Stimulated activated naive B cell treated with anti-CD40 and anti-IgM and Interleukin-4, amounts not matched to agents 10 μg/mL and 1 μg/mL and 100 μg/mL, for 72 hours (primary cell): ENCODE data around the gene PPP4R3A.

Experiments
- ATAC-seq, 2 donors: fragments of 150-1000 bp; cut with Tn5 transposase; replicated peaks; 2 replicates each; pipeline ENCODE4 v1.10.0; 2021; ENCODE audit warnings: moderate library complexity in 1 of 2
- DNase-seq: peaks from one replicate; pipeline ENCODE4 v3.0.0; 2021
- H3K27ac Mint-ChIP-seq: one replicate; pipeline ENCODE4 v1.8.0; 2022; ENCODE audit warnings: mild to moderate bottlenecking, mixed read lengths
- H3K27me3 Mint-ChIP-seq, 2 donors: one replicate each; pipeline ENCODE4 v1.8.0; 2022; ENCODE audit warnings: mixed read lengths in 2 of 2
- H3K36me3 Mint-ChIP-seq, 2 donors: one replicate each; pipeline ENCODE4 v1.8.0; 2022; ENCODE audit warnings: mixed read lengths in 2 of 2, mild to moderate bottlenecking in 1 of 2
- H3K4me1 Mint-ChIP-seq, 2 donors: one replicate each; pipeline ENCODE4 v1.8.0; 2022; ENCODE audit warnings: mixed read lengths in 2 of 2, mild to moderate bottlenecking in 1 of 2
- H3K4me3 Mint-ChIP-seq, 2 donors: one replicate each; pipeline ENCODE4 v1.8.0; 2022; ENCODE audit warnings: mild to moderate bottlenecking in 2 of 2, mixed read lengths in 2 of 2, moderate library complexity in 1 of 2
- H3K9me3 Mint-ChIP-seq, 2 donors: one replicate each; pipeline ENCODE4 v1.8.0; 2022; ENCODE audit warnings: mixed read lengths in 2 of 2, mild to moderate bottlenecking in 1 of 2

Gene PPP4R3A

DNA sequence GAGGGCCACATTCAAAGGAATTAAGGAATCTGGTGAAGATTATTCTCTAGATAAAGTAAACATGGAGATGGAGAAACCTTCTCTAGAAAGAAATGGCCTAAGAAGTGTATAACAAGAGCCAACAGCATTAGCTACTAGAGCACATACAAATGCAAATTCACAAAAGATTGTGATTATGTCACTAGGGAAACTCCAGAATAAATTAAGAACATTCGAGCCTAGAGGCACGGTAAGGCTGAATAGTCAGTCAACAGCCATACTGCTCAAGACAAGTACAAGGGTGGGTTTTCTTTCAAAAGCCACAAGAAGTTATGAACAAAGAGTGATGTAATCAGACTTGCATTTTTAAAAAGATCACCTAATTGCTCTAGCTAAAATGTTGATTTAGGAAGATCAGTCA lies 25.4 kb downstream of the PPP4R3A start:
- H3K36me3 Mint-ChIP-seq = peaks cover 44 to 55% of the 10 kb centered on the region in 2 donors
- DNase-seq (no peak), ATAC-seq (peak in 1 of 2 donors; percentile 55)
- peak overlapping the region; percentile 72 for H3K27ac Mint-ChIP-seq
- H3K4me3 Mint-ChIP-seq = no peak overlapping the region
- peaks cover 12 to 38% of the 10 kb centered on the region in 2 donors for H3K4me1 Mint-ChIP-seq
- H3K9me3 Mint-ChIP-seq = no peaks in the 10 kb centered on the region
- H3K27me3 Mint-ChIP-seq = no peaks in the 10 kb centered on the region

DNA sequence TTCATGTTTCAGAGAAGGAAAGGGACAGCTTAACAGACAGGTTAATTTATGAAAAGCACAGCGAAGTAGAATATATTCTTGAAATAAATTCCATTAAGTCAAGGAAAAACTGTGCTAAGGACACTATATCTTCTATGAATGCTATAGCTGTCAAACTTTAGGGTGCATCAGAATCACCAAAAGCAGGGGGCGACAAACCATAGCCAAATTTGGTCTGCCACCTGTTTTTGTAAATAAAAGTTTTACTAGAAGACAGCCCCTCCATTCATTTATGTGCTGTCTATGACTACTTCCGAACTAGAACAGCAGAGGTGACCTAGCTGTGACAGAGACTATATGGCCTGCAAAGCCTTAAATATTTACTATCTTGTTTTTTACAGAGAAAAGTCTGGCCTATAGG lies 25.9 kb downstream of the PPP4R3A start:
- DNase-seq (no peak), ATAC-seq (no peak)
- H3K27me3 Mint-ChIP-seq = no peaks in the 10 kb centered on the region
- H3K9me3 Mint-ChIP-seq = no peaks in the 10 kb centered on the region
- H3K36me3 Mint-ChIP-seq = peaks cover 45 to 55% of the 10 kb centered on the region in 2 donors
- H3K4me1 Mint-ChIP-seq = peaks cover 14 to 34% of the 10 kb centered on the region in 2 donors
- H3K4me3 Mint-ChIP-seq = no peak overlapping the region
- H3K27ac Mint-ChIP-seq = no peak overlapping the region

DNA sequence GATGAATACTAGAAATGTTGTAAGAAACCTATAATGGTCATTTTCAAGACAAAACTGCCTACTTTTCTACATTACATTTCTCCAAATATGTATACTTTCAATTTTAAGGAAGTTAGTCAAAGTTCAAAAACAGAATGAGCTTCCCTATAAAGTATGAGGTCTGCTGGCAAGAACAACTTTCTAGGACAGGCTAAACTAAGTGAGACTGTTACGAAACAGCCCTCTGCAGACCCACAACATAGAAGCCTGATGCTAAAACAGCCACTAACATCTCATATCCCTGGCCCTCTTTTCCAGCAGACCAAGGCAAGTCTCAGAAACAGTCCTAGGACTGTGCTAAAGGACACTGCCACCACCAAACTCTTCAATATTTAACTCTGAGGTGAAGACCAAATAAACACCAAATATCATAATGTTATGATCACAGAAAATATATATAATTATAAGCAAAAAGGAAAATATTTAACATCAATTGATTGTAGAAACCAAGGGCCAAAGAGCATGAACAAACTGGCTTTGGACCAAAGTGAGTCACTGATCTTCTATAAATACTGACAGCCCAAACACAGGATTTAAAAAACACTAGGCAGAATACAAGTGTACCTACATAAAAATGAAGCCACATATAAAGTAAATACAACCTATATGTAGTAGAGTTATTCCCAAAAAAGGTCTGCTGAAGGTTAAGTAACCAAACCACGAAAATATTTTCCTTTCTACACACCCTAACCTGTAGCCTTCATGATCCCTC lies 27.7 kb downstream of the PPP4R3A start:
- H3K36me3 Mint-ChIP-seq = peaks cover 58 to 67% of the 10 kb centered on the region in 2 donors
- H3K27me3 Mint-ChIP-seq = no peaks in the 10 kb centered on the region
- no peak for DNase-seq
- no peak overlapping the region for H3K27ac Mint-ChIP-seq
- H3K9me3 Mint-ChIP-seq = no peaks in the 10 kb centered on the region
- no peak for ATAC-seq
- H3K4me1 Mint-ChIP-seq = peaks cover 26 to 47% of the 10 kb centered on the region in 2 donors
- no peak overlapping the region for H3K4me3 Mint-ChIP-seq

DNA sequence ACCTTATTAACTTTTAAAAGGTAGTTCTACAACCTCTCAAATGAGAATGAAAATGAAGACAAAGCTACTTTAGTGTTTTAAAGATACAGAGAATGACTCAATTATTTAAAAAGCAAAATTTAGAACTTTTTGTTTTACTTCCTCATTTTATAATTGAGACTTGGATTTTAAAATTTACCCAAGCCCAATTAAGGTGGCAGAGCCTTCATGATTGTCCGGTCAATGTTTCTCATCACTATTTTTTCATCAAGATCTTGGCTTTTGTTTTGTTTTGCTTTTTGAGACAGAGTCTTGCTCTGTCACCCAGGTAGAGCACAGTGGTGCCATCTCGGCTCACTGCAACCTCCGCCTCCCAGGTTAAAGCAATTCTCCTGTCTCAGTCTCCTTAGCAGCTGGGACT lies 32.7 kb downstream of the PPP4R3A start:
- Mint-ChIP-seq H3K27me3 (no peaks in the 10 kb centered on the region), H3K4me3 (peak overlapping the region; percentile 23 to 40), H3K27ac (peak overlapping the region; percentile 84), H3K36me3 (peaks cover 51 to 55% of the 10 kb centered on the region in 2 donors), H3K4me1 (peaks cover 21 to 27% of the 10 kb centered on the region in 2 donors), H3K9me3 (no peaks in the 10 kb centered on the region)
- ATAC-seq (peak in 1 of 2 donors; percentile 25), DNase-seq (no peak)

DNA sequence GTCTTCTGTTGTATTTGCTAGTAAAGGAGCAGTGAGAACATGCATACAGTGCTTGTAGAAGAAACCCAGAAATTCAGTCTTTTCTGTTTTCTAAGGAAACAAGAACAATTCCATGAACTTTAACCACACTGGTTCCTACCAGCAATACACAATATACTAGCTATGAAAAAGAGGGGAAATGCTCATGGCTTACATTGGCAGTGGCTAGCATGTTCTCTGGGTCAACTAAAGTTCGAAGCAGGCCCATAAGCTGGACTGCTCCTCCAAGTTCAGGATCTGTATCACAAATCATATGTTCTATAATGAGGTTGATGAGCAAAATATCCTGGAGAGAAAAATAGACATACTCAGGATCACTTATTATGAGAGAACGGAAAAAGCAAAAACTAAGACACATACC lies 37.1 kb downstream of the PPP4R3A start:
- no peak overlapping the region for H3K4me3 Mint-ChIP-seq
- no peaks in the 10 kb centered on the region for H3K9me3 Mint-ChIP-seq
- H3K4me1 Mint-ChIP-seq = peaks cover 8 to 12% of the 10 kb centered on the region in 2 donors
- peaks cover 36 to 46% of the 10 kb centered on the region in 2 donors for H3K36me3 Mint-ChIP-seq
- ATAC-seq (no peak), DNase-seq (no peak)
- H3K27me3 Mint-ChIP-seq = no peaks in the 10 kb centered on the region
- no peak overlapping the region for H3K27ac Mint-ChIP-seq

DNA sequence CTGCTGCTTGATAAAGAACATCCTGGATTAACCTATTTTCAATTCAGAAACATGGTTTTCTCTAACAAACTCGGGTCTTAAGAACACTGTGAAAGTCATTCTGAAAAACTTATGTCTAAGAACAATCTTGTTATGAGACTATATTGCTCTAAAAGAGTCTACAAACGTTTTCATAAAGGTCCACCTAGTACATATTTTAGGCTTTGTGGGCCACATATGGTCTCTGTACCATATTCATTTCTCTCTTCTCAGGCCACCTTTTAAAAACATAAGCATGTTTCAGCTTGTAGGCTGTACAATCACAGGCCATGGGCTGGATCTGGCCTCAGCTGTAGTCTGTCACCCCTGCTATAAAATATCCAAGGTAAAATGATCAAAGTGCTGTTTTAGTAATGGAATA lies 39.9 kb downstream of the PPP4R3A start:
- DNase-seq = no peak
- Mint-ChIP-seq H3K4me1 (peaks cover 4 to 6% of the 10 kb centered on the region in 2 donors), H3K9me3 (no peaks in the 10 kb centered on the region), H3K27me3 (no peaks in the 10 kb centered on the region), H3K4me3 (no peak overlapping the region), H3K36me3 (peaks cover 35 to 52% of the 10 kb centered on the region in 2 donors), H3K27ac (peak overlapping the region; percentile 14)
- no peak for ATAC-seq

DNA sequence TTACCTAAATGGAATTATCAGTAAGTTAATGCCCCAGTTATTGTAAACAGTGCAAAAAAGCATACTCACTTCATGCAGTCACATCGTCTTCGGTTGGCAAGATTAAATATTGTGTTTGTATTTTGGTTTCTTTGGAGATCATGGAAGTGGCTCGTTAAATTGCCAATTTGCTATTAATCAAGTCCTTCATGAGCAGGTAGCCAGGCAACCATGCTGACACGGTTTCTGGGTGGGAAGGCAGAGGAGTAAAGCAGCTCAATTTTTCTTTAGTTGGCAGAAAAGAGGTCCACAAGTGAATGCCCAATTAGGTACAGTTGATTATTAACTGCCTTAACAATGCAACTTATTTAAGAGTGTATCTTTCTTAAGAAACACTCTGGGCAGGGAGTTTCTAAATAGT lies 43.9 kb downstream of the PPP4R3A start:
- Mint-ChIP-seq H3K4me3 (no peak overlapping the region), H3K27me3 (no peaks in the 10 kb centered on the region), H3K36me3 (peaks cover 34 to 48% of the 10 kb centered on the region in 2 donors), H3K4me1 (peaks cover 10 to 20% of the 10 kb centered on the region in 2 donors), H3K9me3 (no peaks in the 10 kb centered on the region), H3K27ac (peak overlapping the region; percentile 16)
- ATAC-seq = no peak
- DNase-seq = no peak

DNA sequence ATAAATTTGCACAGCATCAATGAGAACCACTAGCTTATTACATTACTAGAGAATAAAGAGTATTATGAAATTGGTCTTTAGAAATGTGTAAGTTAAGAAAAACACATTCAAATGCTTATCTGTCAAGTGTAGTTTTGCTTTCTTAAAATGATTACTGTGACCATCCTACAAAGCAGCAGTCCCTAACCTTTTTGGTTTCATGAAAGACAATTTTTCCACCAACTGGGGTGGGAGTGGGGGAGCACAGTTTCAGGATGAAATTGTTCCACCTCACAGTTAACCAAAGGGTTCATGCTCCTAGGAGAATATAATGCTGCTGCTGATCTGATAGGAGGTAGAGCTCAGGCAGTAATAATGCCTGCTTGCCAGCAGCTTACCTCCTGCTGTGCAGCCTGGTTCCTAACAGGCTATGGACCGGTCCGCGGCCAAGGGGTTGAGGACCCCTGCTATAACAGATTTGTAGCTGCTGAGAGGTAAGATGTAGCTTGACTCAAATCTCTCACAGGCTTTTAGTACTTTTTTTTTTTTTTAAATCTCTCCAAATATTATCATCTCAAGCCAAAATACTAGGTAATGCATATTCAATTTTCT lies 45.4 kb downstream of the PPP4R3A start:
- no peak overlapping the region for H3K27ac Mint-ChIP-seq
- no peak overlapping the region for H3K4me3 Mint-ChIP-seq
- ATAC-seq = peak in 1 of 2 donors; percentile 14
- no peaks in the 10 kb centered on the region for H3K9me3 Mint-ChIP-seq
- peaks cover 34 to 49% of the 10 kb centered on the region in 2 donors for H3K36me3 Mint-ChIP-seq
- peaks cover 13 to 24% of the 10 kb centered on the region in 2 donors for H3K4me1 Mint-ChIP-seq
- DNase-seq = no peak
- no peaks in the 10 kb centered on the region for H3K27me3 Mint-ChIP-seq

DNA sequence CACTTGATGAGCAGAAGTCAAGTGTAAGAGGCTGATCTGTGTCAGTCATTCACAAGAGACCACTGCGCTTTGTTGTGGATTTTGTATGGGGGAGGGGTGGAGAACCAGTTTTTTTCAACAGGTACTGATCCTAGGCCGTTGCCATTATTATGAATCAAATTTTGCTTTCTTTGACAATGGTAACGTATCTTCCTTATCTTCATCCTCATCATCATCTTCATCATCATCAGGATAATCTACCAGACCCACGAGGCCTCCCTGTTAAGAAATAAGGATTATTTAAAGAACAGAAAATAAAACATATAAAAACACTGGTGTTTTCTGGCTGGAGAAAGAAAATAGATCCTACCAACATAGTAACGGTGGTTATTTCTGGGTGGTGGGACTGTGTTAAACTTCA lies 51.5 kb downstream of the PPP4R3A start:
- DNase-seq = no peak
- Mint-ChIP-seq H3K9me3 (no peaks in the 10 kb centered on the region), H3K27me3 (no peaks in the 10 kb centered on the region), H3K4me3 (no peak overlapping the region), H3K36me3 (peaks cover 34 to 55% of the 10 kb centered on the region in 2 donors), H3K27ac (no peak overlapping the region), H3K4me1 (peaks cover 16 to 18% of the 10 kb centered on the region in 2 donors)
- no peak for ATAC-seq

DNA sequence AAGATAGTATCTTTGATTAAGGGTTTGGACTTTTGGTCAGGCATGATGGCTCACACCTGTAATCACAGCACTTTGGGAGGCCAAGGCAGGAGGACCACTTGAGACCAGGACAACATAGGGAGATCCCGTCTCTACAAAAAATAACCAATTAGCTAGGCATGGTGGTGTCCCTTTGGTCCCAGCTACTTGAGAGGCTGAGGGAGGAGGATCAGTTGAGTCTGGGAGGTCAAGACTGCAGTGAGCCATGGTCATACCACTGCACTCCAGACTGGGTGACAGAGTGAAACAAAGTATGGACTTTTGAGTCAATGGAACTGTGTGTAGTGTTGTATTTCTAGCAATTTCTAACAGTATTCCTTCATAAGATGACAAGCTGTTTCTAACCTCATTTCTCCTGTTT lies 53.8 kb downstream of the PPP4R3A start:
- H3K36me3 Mint-ChIP-seq = peaks cover 21 to 46% of the 10 kb centered on the region in 2 donors
- peaks cover 5 to 9% of the 10 kb centered on the region in 2 donors for H3K4me1 Mint-ChIP-seq
- no peak overlapping the region for H3K4me3 Mint-ChIP-seq
- ATAC-seq = no peak
- H3K27me3 Mint-ChIP-seq = no peaks in the 10 kb centered on the region
- no peaks in the 10 kb centered on the region for H3K9me3 Mint-ChIP-seq
- DNase-seq = no peak
- peak overlapping the region; percentile 22 for H3K27ac Mint-ChIP-seq

DNA sequence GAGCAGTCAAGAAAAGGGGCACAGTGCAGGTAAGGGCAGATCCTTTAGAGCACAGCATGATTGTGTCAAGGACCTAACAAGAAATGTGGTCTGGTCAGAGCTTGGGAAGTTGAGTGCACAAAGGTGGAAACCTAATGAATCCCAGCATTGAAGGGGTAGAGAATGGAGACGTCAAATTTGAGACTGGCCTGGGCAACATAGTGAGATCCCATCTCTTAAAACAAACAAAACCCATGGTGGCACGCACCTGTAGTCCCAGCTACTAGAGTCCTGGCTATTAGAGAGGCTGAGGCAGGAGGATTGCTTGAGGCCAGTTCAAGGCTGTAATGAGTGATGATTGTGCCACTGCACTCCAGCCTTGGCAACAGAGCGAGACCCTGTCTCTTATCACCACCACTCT lies 55.5 kb downstream of the PPP4R3A start:
- DNase-seq = no peak
- H3K4me1 Mint-ChIP-seq = peaks cover 0 to 5% of the 10 kb centered on the region in 2 donors
- no peaks in the 10 kb centered on the region for H3K27me3 Mint-ChIP-seq
- peaks cover 14 to 36% of the 10 kb centered on the region in 2 donors for H3K36me3 Mint-ChIP-seq
- H3K27ac Mint-ChIP-seq = peak overlapping the region; percentile 44
- H3K9me3 Mint-ChIP-seq = no peaks in the 10 kb centered on the region
- no peak overlapping the region for H3K4me3 Mint-ChIP-seq
- ATAC-seq = no peak

DNA sequence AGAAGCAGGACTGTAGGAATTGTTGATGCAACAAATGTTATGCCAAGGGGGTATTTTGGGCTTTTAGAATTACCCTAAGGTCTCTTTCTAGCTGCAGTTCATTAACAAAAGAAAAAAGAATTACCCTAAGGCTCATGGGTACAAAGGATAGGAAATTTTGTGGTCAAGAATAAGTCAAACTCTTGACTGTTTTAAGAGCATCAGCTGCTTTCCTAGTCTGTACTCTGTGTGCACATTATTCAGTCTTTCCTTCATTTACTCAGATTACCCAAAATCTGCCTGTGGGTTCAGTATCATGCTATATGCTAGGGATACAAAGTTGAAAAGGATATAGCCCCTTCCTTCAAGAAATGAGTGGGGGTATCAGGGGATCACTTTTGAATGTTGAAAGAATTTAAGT lies 56.0 kb downstream of the PPP4R3A start:
- peak overlapping the region; percentile 44 for H3K27ac Mint-ChIP-seq
- DNase-seq (no peak), ATAC-seq (no peak)
- no peaks in the 10 kb centered on the region for H3K9me3 Mint-ChIP-seq
- H3K36me3 Mint-ChIP-seq = peaks cover 13 to 35% of the 10 kb centered on the region in 2 donors
- H3K27me3 Mint-ChIP-seq = no peaks in the 10 kb centered on the region
- no peak overlapping the region for H3K4me3 Mint-ChIP-seq
- H3K4me1 Mint-ChIP-seq = peaks cover 0 to 5% of the 10 kb centered on the region in 2 donors

DNA sequence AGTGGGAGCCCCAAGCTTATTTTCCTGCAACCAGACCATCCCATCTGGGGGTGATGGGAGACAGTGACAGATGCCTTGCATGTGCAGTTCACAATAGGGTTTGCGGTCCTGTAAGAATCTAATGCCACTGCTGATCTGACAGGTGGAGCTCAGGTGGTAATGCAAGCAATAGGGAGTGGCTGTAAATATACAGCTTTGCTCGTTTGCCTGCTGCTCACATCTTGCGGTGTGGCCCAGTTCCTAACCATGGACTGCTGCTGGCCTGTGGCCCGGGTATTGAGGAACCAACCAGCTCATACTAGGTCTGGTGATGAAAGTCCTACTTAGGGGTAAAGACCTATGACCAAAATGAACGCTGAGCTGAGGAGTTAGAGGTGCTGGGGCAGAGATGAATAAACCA lies 56.4 kb downstream of the PPP4R3A start:
- DNase-seq (no peak), ATAC-seq (no peak)
- Mint-ChIP-seq H3K4me3 (no peak overlapping the region), H3K27me3 (no peaks in the 10 kb centered on the region), H3K9me3 (no peaks in the 10 kb centered on the region), H3K36me3 (peaks cover 12 to 35% of the 10 kb centered on the region in 2 donors), H3K4me1 (peaks cover 0 to 5% of the 10 kb centered on the region in 2 donors), H3K27ac (peak overlapping the region; percentile 9)

DNA sequence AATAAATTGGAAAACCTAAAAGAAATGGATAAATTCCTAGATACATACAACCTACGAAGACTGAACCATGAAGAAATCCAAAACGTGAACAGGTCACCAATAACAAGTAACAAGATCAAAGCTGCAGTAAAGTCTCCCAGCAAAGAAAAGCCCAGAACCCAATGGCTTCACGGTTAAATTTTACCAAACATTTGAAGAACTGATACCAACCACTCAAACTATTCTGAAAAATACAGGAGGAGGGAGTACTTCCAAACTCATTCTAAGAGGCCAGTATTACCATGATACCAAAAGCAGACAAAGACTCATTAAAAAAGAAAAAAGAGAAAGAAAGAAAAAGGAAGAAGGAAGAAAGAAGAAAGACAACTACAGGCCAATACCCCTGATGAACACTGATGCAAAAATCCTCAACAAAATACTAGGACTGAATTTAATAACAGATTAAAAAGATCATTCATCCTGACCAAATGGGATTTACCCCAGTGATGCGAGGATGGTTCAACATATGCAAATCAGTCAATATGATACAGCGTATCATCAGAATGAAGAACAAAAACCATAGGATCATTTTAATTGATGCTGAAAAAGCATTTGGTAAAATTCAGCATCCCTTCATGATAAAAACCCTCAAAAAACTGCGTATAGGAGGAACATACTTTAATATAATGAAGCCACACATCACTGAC lies 65.6 kb downstream of the PPP4R3A start:
- peak; percentile 59 to 78 for ATAC-seq

More for the DNA sequence above, 65.6 kb downstream of the PPP4R3A start:
- Mint-ChIP-seq H3K27ac (no peak overlapping the region), H3K27me3 (peaks cover 0 to 14% of the 10 kb centered on the region in 2 donors), H3K4me3 (no peak overlapping the region), H3K36me3 (peaks cover 8% of the 10 kb centered on the region in 2 donors), H3K4me1 (peaks cover 2 to 17% of the 10 kb centered on the region in 2 donors), H3K9me3 (peaks cover 0 to 4% of the 10 kb centered on the region in 2 donors)
- DNase-seq = no peak
